ENCODE measurements around the gene TAC4. TPM values are rescaled to one million over a fixed set of nuclear protein-coding genes. Genes with fewer than 3 reads are reported as not detected.

The TAC4 gene, protein sequence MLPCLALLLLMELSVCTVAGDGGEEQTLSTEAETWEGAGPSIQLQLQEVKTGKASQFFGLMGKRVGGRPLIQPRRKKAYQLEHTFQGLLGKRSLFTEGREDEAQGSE
- total RNA-seq: not detected in 2 replicates

DNA sequence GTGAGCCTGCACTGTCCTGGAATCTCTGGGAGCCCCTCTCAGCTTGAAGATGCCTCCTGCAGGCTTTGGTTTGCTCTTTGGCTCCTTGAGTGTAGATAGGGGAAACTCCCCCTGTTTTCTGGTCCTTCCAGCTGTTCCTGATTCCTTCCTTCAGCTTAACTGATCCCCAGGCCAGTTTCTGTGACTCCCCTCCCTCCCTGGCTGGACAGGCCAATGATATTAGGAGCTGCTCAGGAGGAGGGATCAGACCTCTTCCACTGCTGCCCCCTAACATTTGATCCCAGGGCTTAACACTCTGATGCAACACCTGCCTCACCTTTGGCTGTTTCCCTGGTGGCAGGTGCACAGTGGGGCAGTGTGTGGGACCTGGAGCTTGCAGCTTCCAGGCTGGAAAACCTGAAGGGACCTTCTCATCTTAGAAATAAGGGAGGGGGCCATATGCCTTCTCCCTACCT is at the start of gene TAC4:
Gene TAC4, minus strand, starts transcription at position 51 of the 455 bp plus-strand sequence. CDS start 52 bp downstream, outside the sequence.

DNA sequence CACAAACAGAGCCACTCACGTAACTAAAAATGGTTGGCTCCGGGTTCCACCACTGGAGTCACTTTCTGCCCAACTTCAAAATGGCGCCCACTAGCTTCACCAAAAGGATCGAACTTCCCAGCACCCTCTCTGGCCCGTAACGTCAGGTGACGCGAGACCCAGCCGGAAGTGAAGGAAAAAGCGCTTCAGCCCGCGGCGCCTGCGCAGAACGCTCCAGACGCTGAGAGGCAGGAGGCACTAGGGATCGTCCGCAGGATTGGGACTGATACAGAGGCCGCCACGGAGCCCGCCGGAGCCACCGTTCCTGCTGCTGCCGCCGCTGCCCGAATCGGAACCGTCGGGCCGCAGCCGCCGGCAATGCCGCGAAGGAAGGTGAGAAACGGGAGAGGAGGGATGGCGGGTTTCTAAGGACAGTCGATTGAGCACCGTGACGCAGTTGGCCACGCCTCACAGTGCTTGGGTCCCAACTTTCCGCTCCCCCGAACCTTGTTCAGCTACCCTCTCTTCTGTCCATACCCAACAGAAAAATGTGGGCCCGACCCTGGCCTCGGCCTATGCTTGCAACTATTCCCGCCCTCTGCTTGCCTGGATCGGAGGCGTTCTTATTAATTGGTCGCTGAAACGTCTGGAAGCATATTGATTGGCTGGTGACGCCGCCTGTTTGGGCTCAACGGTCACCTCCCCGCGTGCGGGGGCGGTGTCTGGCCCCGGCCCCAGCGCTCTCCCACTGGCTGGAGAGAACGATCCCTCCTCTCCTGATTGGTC is 59.2 kb downstream of the TAC4 start, which contains the start of gene KAT7:
Gene KAT7, plus strand, starts transcription at position 204 of the 765 bp plus-strand sequence. Its CDS starts 154 bp downstream, at position 358.

Other genes with a start within 250 kb of the TAC4 start
- 37.0 and 42.1 TPM in 2 replicates for gene SPOP, start 170.0 kb downstream of the TAC4 start, total RNA-seq
- 23.1 and 34.4 TPM in 2 replicates for gene SLC35B1, start 140.1 kb downstream of the TAC4 start, total RNA-seq
- 4.6 and 8.1 TPM in 2 replicates for gene FAM117A, start 83.9 kb downstream of the TAC4 start, total RNA-seq
- gene KAT7, start 59.4 kb downstream of the TAC4 start, total RNA-seq: 14.6 and 17.5 TPM in 2 replicates
- not detected in 2 replicates for gene DLX4, start 121.1 kb upstream of the TAC4 start, total RNA-seq
- not detected in 2 replicates for gene DLX3, start 147.2 kb upstream of the TAC4 start, total RNA-seq
- gene ITGA3, start 208.0 kb upstream of the TAC4 start, total RNA-seq: 20.8 and 218 TPM in 2 replicates
- 21.9 and 22.4 TPM in 2 replicates for gene PDK2, start 247.3 kb upstream of the TAC4 start, total RNA-seq